HG02943 (cell line): ENCODE results near the gene NDUFA9.

Source experiments
- ATAC-seq: cut with Tn5 transposase; IDR thresholded peaks from one replicate; pipeline ENCODE4 v1.9.1; 2021; ENCODE audit warnings: mild to moderate bottlenecking, low read depth, moderate library complexity; ENCODE audit not compliant: unreplicated experiment

Gene NDUFA9

GRCh38 chr12:4648501-4649357, at the start of gene NDUFA9, which contains the start of gene AKAP3:
Gene NDUFA9 (plus strand): TSS chr12:4649114. CDS start chr12:4649127, 13 bp downstream.
Gene AKAP3 (minus strand): TSS chr12:4649051. CDS start chr12:4638196, 10,855 bp downstream.
- ATAC-seq: peak; percentile 70

- ATAC-seq: no peak
Observed at GRCh38 chr12:4603421-4603820, 45.5 kb upstream of the NDUFA9 start.

GRCh38 chr12:4603946-4604345, 45.0 kb upstream of the NDUFA9 start:
- no peak for ATAC-seq

GRCh38 chr12:4604684-4605193, 44.2 kb upstream of the NDUFA9 start:
- peak; percentile 85 for ATAC-seq

- no peak for ATAC-seq
Observed at GRCh38 chr12:4607056-4607455, 41.9 kb upstream of the NDUFA9 start.

GRCh38 chr12:4609071-4609470, 39.8 kb upstream of the NDUFA9 start:
- ATAC-seq: no peak

- no peak for ATAC-seq
Observed at GRCh38 chr12:4610481-4610880, 38.4 kb upstream of the NDUFA9 start.

GRCh38 chr12:4615667-4616066, 33.2 kb upstream of the NDUFA9 start:
- ATAC-seq: no peak

- ATAC-seq: no peak
Observed at GRCh38 chr12:4621511-4621910, 27.4 kb upstream of the NDUFA9 start.

GRCh38 chr12:4626543-4626942, 22.4 kb upstream of the NDUFA9 start:
- ATAC-seq: no peak

GRCh38 chr12:4628406-4628805, 20.5 kb upstream of the NDUFA9 start:
- ATAC-seq: no peak

GRCh38 chr12:4630262-4630661, 18.7 kb upstream of the NDUFA9 start:
- no peak for ATAC-seq

- ATAC-seq: no peak
Observed at GRCh38 chr12:4643747-4644146, 5.2 kb upstream of the NDUFA9 start.

- ATAC-seq: no peak
Observed at GRCh38 chr12:4645023-4645422, 3.9 kb upstream of the NDUFA9 start.

- peak; percentile 28 for ATAC-seq
Observed at GRCh38 chr12:4648104-4648500, 812 bp upstream of the NDUFA9 start.

GRCh38 chr12:4649358-4649661, 396 bp downstream of the NDUFA9 start:
- ATAC-seq: no peak

GRCh38 chr12:4653257-4653656, 4.3 kb downstream of the NDUFA9 start:
- ATAC-seq: no peak

GRCh38 chr12:4653691-4654090, 4.8 kb downstream of the NDUFA9 start:
- no peak for ATAC-seq

GRCh38 chr12:4663971-4664505, 15.1 kb downstream of the NDUFA9 start:
- ATAC-seq: no peak

- ATAC-seq: no peak
Observed at GRCh38 chr12:4665236-4665635, 16.3 kb downstream of the NDUFA9 start.

GRCh38 chr12:4679711-4680110, 30.8 kb downstream of the NDUFA9 start:
- no peak for ATAC-seq

- no peak for ATAC-seq
Observed at GRCh38 chr12:4681732-4682131, 32.8 kb downstream of the NDUFA9 start.
